HepG2 (cell line): ENCODE measurements around the gene ZNF341. TPM values are rescaled to one million over a fixed set of nuclear protein-coding genes. Genes with fewer than 3 reads are reported as not detected.

Source experiments
- CBX2 ChIP-seq, 2 experiments: fragments of 200-600 bp in 1 of 2; sonication (generic); formaldehyde crosslinking in 1 of 2; IDR thresholded peaks; 2 replicates each; pipeline versions ENCODE4 v1.7.0 to v1.8.1; 2018 to 2022; ENCODE audit warnings: low read depth in 2 of 2, low read length in 1 of 2, mild to moderate bottlenecking in 1 of 2, missing genetic modification reagents in 1 of 2
- GMEB1 ChIP-seq: sonication (generic); formaldehyde crosslinking; IDR thresholded peaks from 2 replicates; pipeline ENCODE4 v1.5.1; 2020; ENCODE audit warnings: missing genetic modification reagents, mild to moderate bottlenecking, borderline replicate concordance
- HES4 ChIP-seq: sonication (generic); formaldehyde crosslinking; IDR thresholded peaks from 2 replicates; pipeline ENCODE4 v1.9.0; 2021; ENCODE audit warnings: mild to moderate bottlenecking, missing genetic modification reagents, borderline replicate concordance
- KLF6 ChIP-seq: IDR thresholded peaks from 2 replicates; pipeline ENCODE4 v1.8.0; 2016; ENCODE audit warnings: missing biosample characterization, missing genetic modification reagents
- MAZ ChIP-seq, 2 experiments: sonication (generic) in 1 of 2; formaldehyde crosslinking in 1 of 2; IDR thresholded peaks; 2 replicates each; pipeline versions ENCODE4 v1.5.0 to v1.6.1; 2012 to 2020; ENCODE audit warnings: low read depth in 2 of 2, mild to moderate bottlenecking in 2 of 2, borderline replicate concordance in 1 of 2, improper control_type of control experiment in 1 of 2, low read length in 1 of 2, missing genetic modification reagents in 1 of 2, moderate library complexity in 1 of 2
- NAIF1 ChIP-seq: sonication (generic); formaldehyde crosslinking; IDR thresholded peaks from 2 replicates; pipeline ENCODE4 v1.5.0; 2020; ENCODE audit warnings: mild to moderate bottlenecking, missing genetic modification reagents, borderline replicate concordance
- NFATC3 ChIP-seq: sonication (generic); formaldehyde crosslinking; IDR thresholded peaks from 2 replicates; pipeline ENCODE4 v1.5.1; 2020; ENCODE audit warnings: mild to moderate bottlenecking, missing genetic modification reagents
- SETDB1 ChIP-seq: sonication (generic); formaldehyde crosslinking; IDR thresholded peaks from 2 replicates; pipeline ENCODE4 v1.5.1; 2020; ENCODE audit warnings: missing genetic modification reagents, mild to moderate bottlenecking, borderline replicate concordance
- TRAFD1 ChIP-seq: sonication (generic); formaldehyde crosslinking; IDR thresholded peaks from 2 replicates; pipeline ENCODE4 v1.5.1; 2020; ENCODE audit warnings: missing genetic modification reagents, mild to moderate bottlenecking, borderline replicate concordance
- ZFP90 ChIP-seq: sonication (generic); formaldehyde crosslinking; IDR thresholded peaks from 2 replicates; pipeline ENCODE4 v1.8.0; 2022; ENCODE audit warnings: missing genetic modification reagents, mild to moderate bottlenecking, inconsistent platforms, borderline replicate concordance
- ZNF646 ChIP-seq: sonication (generic); formaldehyde crosslinking; IDR thresholded peaks from 2 replicates; pipeline ENCODE4 v1.9.0; 2021; ENCODE audit warnings: mild to moderate bottlenecking, missing genetic modification reagents
- ZUFSP ChIP-seq: sonication (generic); formaldehyde crosslinking; IDR thresholded peaks from 2 replicates; pipeline ENCODE4 v1.9.0; 2021; ENCODE audit warnings: missing genetic modification reagents, mild to moderate bottlenecking, borderline replicate concordance
- polyA plus RNA-seq, 8 experiments: library from polyadenylated mRNA; depleted of rRNA in 3 of 8; stranded (reverse) in 7 of 8; unstranded in 1 of 8; fragments of >200 nt; fragmentation: Illumina TruSeq in 4 of 8; extraction: Trizol in 4 of 8; gene quantifications; 2 replicates each; pipeline versions ENCODE4 v1.2.1 to v1.2.3, GENCODE V29; 2011 to 2016; ENCODE audit warnings: low read depth in 4 of 8, missing spikeins in 1 of 8, mixed read lengths in 1 of 8; ENCODE audit not compliant: insufficient read depth in 1 of 8
- total RNA-seq, 5 experiments: library from RNA; depleted of rRNA; stranded (reverse); fragments of >200 nt; fragmentation: Illumina TruSeq; extraction: Trizol; gene quantifications; 2 replicates each; pipeline ENCODE4 v1.2.3, GENCODE V29; 2016; ENCODE audit warnings: low read depth in 1 of 5

Gene ZNF341
- total and polyA plus RNA-seq, 2 of the 13 experiments (the other 11 are each of a cell fraction or from before 2014, with no cell fraction given), result 1.1 to 2.2 TPM

GRCh38 chr20:33812908-33813462 is 81.2 kb downstream of the ZNF341 start (continued):
- TF ChIP-seq GMEB1 (CRISPR knock-in tag), result no peak
- TF ChIP-seq SETDB1 (CRISPR knock-in tag), result no peak
- TF ChIP-seq TRAFD1 (CRISPR knock-in tag), result no peak
- TF ChIP-seq ZUFSP (CRISPR knock-in tag), result no peak
- TF ChIP-seq ZNF646, result no peak
- TF ChIP-seq NAIF1 (CRISPR knock-in tag), result no peak
- no peak for TF ChIP-seq NFATC3 (CRISPR knock-in tag)
- no peak; the same call in 1 of the 2 replicates for TF ChIP-seq KLF6 (CRISPR knock-in tag)
- TF ChIP-seq ZFP90 (CRISPR knock-in tag), result 0 out of 2 replicates have a peak, but pooled peaks have one; percentile 39
- TF ChIP-seq HES4 (CRISPR knock-in tag), result no peak
- TF ChIP-seq MAZ (IDR thresholded peaks at IDR 0.05; ENCODE audit: borderline replicate concordance, low read depth, low read length), result no peak
- no peak for TF ChIP-seq MAZ (CRISPR knock-in tag; IDR thresholded peaks at IDR 0.05; ENCODE audit: low read depth)
- TF ChIP-seq CBX2 (IDR thresholded peaks at IDR 0.05; ENCODE audit: low read depth, low read length), result no peak
- TF ChIP-seq CBX2 (CRISPR knock-in tag; IDR thresholded peaks at IDR 0.05; ENCODE audit: low read depth), result no peak
